HepG2 (cell line): Measurements from ENCODE around the gene MYO10. TPM values are rescaled to one million over a fixed set of nuclear protein-coding genes. Genes with fewer than 3 reads are reported as not detected.
A peak's percentile ranks its signal among the peaks of the same experiment; 100 is the strongest.

ENCODE experiments used
- ARNT2 ChIP-seq: sonication (generic); formaldehyde crosslinking; IDR thresholded peaks from 2 replicates; pipeline ENCODE4 v1.8.0; 2022; ENCODE audit warnings: mild to moderate bottlenecking, low read depth, missing genetic modification reagents, moderate library complexity
- EP300 ChIP-seq, 3 experiments: sonication (generic) in 1 of 3; formaldehyde crosslinking in 1 of 3; IDR thresholded peaks; 2 replicates each; pipeline versions ENCODE4 v1.5.1 to v1.6.1; 2011 to 2020; ENCODE audit warnings: low read depth in 2 of 3, low read length in 2 of 3, borderline replicate concordance in 1 of 3, improper control_type of control experiment in 1 of 3, mild to moderate bottlenecking in 1 of 3, missing genetic modification reagents in 1 of 3, moderate library complexity in 1 of 3
- HDAC1 ChIP-seq: sonication (generic); formaldehyde crosslinking; IDR thresholded peaks from 2 replicates; pipeline ENCODE4 v1.5.1; 2020; ENCODE audit warnings: mild to moderate bottlenecking, missing genetic modification reagents
- MEF2D ChIP-seq: sonication (generic); formaldehyde crosslinking; IDR thresholded peaks from 2 replicates; pipeline ENCODE4 v1.5.1; 2020; ENCODE audit warnings: mild to moderate bottlenecking, missing genetic modification reagents
- PITX1 ChIP-seq: sonication (generic); formaldehyde crosslinking; IDR thresholded peaks from 2 replicates; pipeline ENCODE4 v1.5.1; 2020; ENCODE audit warnings: mild to moderate bottlenecking, missing genetic modification reagents
- SALL1 ChIP-seq: sonication (generic); formaldehyde crosslinking; IDR thresholded peaks from 2 replicates; pipeline ENCODE4 v1.8.0; 2022; ENCODE audit warnings: mild to moderate bottlenecking, missing genetic modification reagents
- SNAPC4 ChIP-seq: sonication (generic); formaldehyde crosslinking; IDR thresholded peaks from 2 replicates; pipeline ENCODE4 v1.4.0; 2020; ENCODE audit warnings: mild to moderate bottlenecking, missing genetic modification reagents
- ZBTB4 ChIP-seq: sonication (generic); formaldehyde crosslinking; IDR thresholded peaks from 2 replicates; pipeline ENCODE4 v1.4.0; 2020; ENCODE audit warnings: missing genetic modification reagents, mild to moderate bottlenecking, borderline replicate concordance
- ZNF282 ChIP-seq: fragments of 450-650 bp; IDR thresholded peaks from 2 replicates; pipeline ENCODE4 v1.6.1; 2018; ENCODE audit not compliant: partially characterized antibody
- ZNF292 ChIP-seq: sonication (generic); formaldehyde crosslinking; IDR thresholded peaks from 2 replicates; pipeline ENCODE4 v1.8.1; 2022; ENCODE audit warnings: mild to moderate bottlenecking, low read depth, missing genetic modification reagents, borderline replicate concordance
- ZNF687 ChIP-seq: sonication (generic); formaldehyde crosslinking; IDR thresholded peaks from 2 replicates; pipeline ENCODE4 v1.5.1; 2020; ENCODE audit warnings: mild to moderate bottlenecking, missing genetic modification reagents, moderate library complexity
- ZNF891 ChIP-seq: sonication (generic); formaldehyde crosslinking; IDR thresholded peaks from 2 replicates; pipeline ENCODE4 v1.5.0; 2020; ENCODE audit warnings: mild to moderate bottlenecking, missing genetic modification reagents
- ZSCAN25 ChIP-seq: sonication (generic); formaldehyde crosslinking; IDR thresholded peaks from 2 replicates; pipeline ENCODE4 v1.8.0; 2022; ENCODE audit warnings: mild to moderate bottlenecking, missing genetic modification reagents
- polyA plus RNA-seq, 8 experiments: library from polyadenylated mRNA; depleted of rRNA in 3 of 8; stranded (reverse) in 7 of 8; unstranded in 1 of 8; fragments of >200 nt; fragmentation: Illumina TruSeq in 4 of 8; extraction: Trizol in 4 of 8; gene quantifications; 2 replicates each; pipeline versions ENCODE4 v1.2.1 to v1.2.3, GENCODE V29; 2011 to 2016; ENCODE audit warnings: low read depth in 4 of 8, missing spikeins in 1 of 8, mixed read lengths in 1 of 8; ENCODE audit not compliant: insufficient read depth in 1 of 8
- total RNA-seq, 5 experiments: library from RNA; depleted of rRNA; stranded (reverse); fragments of >200 nt; fragmentation: Illumina TruSeq; extraction: Trizol; gene quantifications; 2 replicates each; pipeline ENCODE4 v1.2.3, GENCODE V29; 2016; ENCODE audit warnings: low read depth in 1 of 5

The MYO10 gene
- total and polyA plus RNA-seq, 2 of the 13 experiments (the other 11 are each of a cell fraction or from before 2014, with no cell fraction given), result 4.5 to 14.0 TPM

- TF ChIP-seq ZBTB4 (no peak), ZSCAN25 (CRISPR knock-in tag) (peak; percentile 91), ZNF282 (no peak), SALL1 (CRISPR knock-in tag) (peak; percentile 46; the same call in 1 of the 2 replicates), EP300 (IDR thresholded peaks at IDR 0.05; ENCODE audit: low read depth in 2 of 2, low read length in 2 of 2) (peak in 1 of 2 experiments; percentile 11; a peak in 1 of 4 replicates), EP300 (CRISPR knock-in tag; IDR thresholded peaks at IDR 0.05; ENCODE audit: borderline replicate concordance) (no peak), PITX1 (CRISPR knock-in tag) (peak; percentile 85), ARNT2 (no peak), ZNF292 (peak; percentile 63; the same call in 1 of the 2 replicates), HDAC1 (CRISPR knock-in tag) (peak; percentile 33; the same call in 1 of the 2 replicates), MEF2D (0 out of 2 replicates have a peak, but pooled peaks have one; percentile 18), SNAPC4 (CRISPR knock-in tag) (0 out of 2 replicates have a peak, but pooled peaks have one; percentile 64), ZNF687 (CRISPR knock-in tag) (peak; percentile 28; the same call in 1 of the 2 replicates), ZNF891 (CRISPR knock-in tag) (no peak)
These were observed 198.3 kb downstream of the MYO10 start (continued) for GRCh38 chr5:16737620-16738364.
